ENCODE results near the gene PEX5L.
A peak's percentile ranks its signal among the peaks of the same experiment; 100 is the strongest.

The PEX5L gene

GRCh38 chr3:179880868-179881267 lies 155.9 kb downstream of the PEX5L start:
- Mint-ChIP-seq H3K27ac (no peak overlapping the region), H3K4me1 (ENCODE audit: low read depth) (no peaks in the 10 kb centered on the region), H3K9me3 (no peaks in the 10 kb centered on the region), H3K27me3 (ENCODE audit: low read depth) (peaks cover 12% of the 10 kb centered on the region), H3K36me3 (ENCODE audit: low read depth) (no peaks in the 10 kb centered on the region), H3K4me3 (no peak overlapping the region)

GRCh38 chr3:179876440-179876839 lies 160.3 kb downstream of the PEX5L start:
- Mint-ChIP-seq H3K27me3 (ENCODE audit: low read depth) (peaks cover 12% of the 10 kb centered on the region), H3K4me3 (no peak overlapping the region), H3K9me3 (no peaks in the 10 kb centered on the region), H3K36me3 (ENCODE audit: low read depth) (no peaks in the 10 kb centered on the region), H3K27ac (no peak overlapping the region), H3K4me1 (ENCODE audit: low read depth) (no peaks in the 10 kb centered on the region)

- no peaks in the 10 kb centered on the region for H3K36me3 Mint-ChIP-seq (ENCODE audit: low read depth)
- H3K4me1 Mint-ChIP-seq (ENCODE audit: low read depth), result no peaks in the 10 kb centered on the region
- H3K9me3 Mint-ChIP-seq, result no peaks in the 10 kb centered on the region
- H3K27ac Mint-ChIP-seq, result no peak overlapping the region
- no peaks in the 10 kb centered on the region for H3K27me3 Mint-ChIP-seq (ENCODE audit: low read depth)
- H3K4me3 Mint-ChIP-seq, result no peak overlapping the region
Observed at GRCh38 chr3:179872842-179873241, 163.9 kb downstream of the PEX5L start.

GRCh38 chr3:179871782-179872181 lies 165.0 kb downstream of the PEX5L start:
- H3K4me1 Mint-ChIP-seq (ENCODE audit: low read depth), result no peaks in the 10 kb centered on the region
- no peaks in the 10 kb centered on the region for H3K36me3 Mint-ChIP-seq (ENCODE audit: low read depth)
- H3K27me3 Mint-ChIP-seq (ENCODE audit: low read depth), result no peaks in the 10 kb centered on the region
- no peak overlapping the region for H3K4me3 Mint-ChIP-seq
- H3K9me3 Mint-ChIP-seq, result no peaks in the 10 kb centered on the region
- H3K27ac Mint-ChIP-seq, result no peak overlapping the region

DNA sequence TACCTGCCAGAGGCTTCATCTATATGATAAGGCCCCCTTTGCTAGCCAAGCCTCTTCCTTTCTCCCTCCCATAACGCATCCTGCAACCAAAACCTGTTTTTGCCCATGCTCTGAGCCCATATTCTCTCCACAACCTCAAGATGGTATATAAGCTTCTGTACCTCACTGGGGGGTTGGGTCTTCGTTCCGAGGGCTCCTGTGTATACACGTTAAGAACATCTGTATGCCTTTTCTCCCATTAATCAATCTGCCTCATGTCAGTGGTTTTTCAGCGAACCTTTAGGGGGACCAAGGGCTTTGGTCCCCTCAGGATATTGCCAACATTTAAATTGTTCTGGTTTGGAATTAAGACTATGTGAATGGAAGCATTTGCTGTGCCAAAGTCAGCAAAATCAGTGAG lies 168.0 kb downstream of the PEX5L start:
- H3K4me3 Mint-ChIP-seq, result no peak overlapping the region
- H3K27ac Mint-ChIP-seq, result no peak overlapping the region
- no peaks in the 10 kb centered on the region for H3K9me3 Mint-ChIP-seq
- H3K4me1 Mint-ChIP-seq (ENCODE audit: low read depth), result no peaks in the 10 kb centered on the region
- no peaks in the 10 kb centered on the region for H3K36me3 Mint-ChIP-seq (ENCODE audit: low read depth)
- H3K27me3 Mint-ChIP-seq (ENCODE audit: low read depth), result no peaks in the 10 kb centered on the region

GRCh38 chr3:179867961-179868360 lies 168.8 kb downstream of the PEX5L start:
- Mint-ChIP-seq H3K9me3 (no peaks in the 10 kb centered on the region), H3K4me3 (no peak overlapping the region), H3K27ac (no peak overlapping the region), H3K36me3 (ENCODE audit: low read depth) (no peaks in the 10 kb centered on the region), H3K4me1 (ENCODE audit: low read depth) (no peaks in the 10 kb centered on the region), H3K27me3 (ENCODE audit: low read depth) (no peaks in the 10 kb centered on the region)

DNA sequence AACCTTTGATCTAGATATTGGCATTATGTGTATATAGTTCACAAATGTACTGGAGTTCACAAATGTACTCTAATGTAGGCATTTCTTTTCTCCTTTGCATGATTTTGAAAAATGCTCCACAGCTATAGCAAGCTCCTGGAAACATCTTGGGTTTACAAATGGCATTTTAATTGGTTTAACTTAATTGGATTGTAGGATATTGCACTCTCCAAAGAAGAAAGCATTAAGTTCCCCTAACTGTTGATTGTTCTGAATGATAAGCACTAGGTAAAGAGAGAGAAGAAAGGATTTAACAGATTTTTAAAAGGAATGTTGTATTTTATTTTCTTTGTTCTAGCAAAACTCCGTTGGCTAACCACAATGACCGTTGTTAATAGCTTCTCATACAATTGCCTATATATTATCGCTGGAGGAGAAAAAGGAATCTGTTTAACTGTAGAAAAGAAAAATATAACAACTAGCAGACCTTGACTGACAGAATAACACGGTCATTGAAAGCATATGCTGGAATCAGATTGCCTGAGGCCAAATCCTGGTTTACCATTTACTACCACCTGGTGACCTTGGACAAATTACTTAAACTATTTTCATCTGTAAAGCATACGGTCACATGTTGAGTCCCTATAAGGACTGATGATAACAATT lies 170.8 kb downstream of the PEX5L start:
- Mint-ChIP-seq H3K4me3 (no peak overlapping the region), H3K4me1 (ENCODE audit: low read depth) (no peaks in the 10 kb centered on the region), H3K27me3 (ENCODE audit: low read depth) (no peaks in the 10 kb centered on the region), H3K36me3 (ENCODE audit: low read depth) (no peaks in the 10 kb centered on the region), H3K27ac (no peak overlapping the region), H3K9me3 (no peaks in the 10 kb centered on the region)

- Mint-ChIP-seq H3K36me3 (ENCODE audit: low read depth) (no peaks in the 10 kb centered on the region), H3K27ac (no peak overlapping the region), H3K9me3 (no peaks in the 10 kb centered on the region), H3K4me1 (ENCODE audit: low read depth) (no peaks in the 10 kb centered on the region), H3K27me3 (ENCODE audit: low read depth) (peaks cover 4% of the 10 kb centered on the region), H3K4me3 (no peak overlapping the region)
Observed at GRCh38 chr3:179861953-179862352, 174.8 kb downstream of the PEX5L start.

GRCh38 chr3:179861292-179861691 lies 175.4 kb downstream of the PEX5L start:
- Mint-ChIP-seq H3K27ac (no peak overlapping the region), H3K4me3 (no peak overlapping the region), H3K27me3 (ENCODE audit: low read depth) (peaks cover 4% of the 10 kb centered on the region), H3K4me1 (ENCODE audit: low read depth) (no peaks in the 10 kb centered on the region), H3K9me3 (no peaks in the 10 kb centered on the region), H3K36me3 (ENCODE audit: low read depth) (no peaks in the 10 kb centered on the region)

DNA sequence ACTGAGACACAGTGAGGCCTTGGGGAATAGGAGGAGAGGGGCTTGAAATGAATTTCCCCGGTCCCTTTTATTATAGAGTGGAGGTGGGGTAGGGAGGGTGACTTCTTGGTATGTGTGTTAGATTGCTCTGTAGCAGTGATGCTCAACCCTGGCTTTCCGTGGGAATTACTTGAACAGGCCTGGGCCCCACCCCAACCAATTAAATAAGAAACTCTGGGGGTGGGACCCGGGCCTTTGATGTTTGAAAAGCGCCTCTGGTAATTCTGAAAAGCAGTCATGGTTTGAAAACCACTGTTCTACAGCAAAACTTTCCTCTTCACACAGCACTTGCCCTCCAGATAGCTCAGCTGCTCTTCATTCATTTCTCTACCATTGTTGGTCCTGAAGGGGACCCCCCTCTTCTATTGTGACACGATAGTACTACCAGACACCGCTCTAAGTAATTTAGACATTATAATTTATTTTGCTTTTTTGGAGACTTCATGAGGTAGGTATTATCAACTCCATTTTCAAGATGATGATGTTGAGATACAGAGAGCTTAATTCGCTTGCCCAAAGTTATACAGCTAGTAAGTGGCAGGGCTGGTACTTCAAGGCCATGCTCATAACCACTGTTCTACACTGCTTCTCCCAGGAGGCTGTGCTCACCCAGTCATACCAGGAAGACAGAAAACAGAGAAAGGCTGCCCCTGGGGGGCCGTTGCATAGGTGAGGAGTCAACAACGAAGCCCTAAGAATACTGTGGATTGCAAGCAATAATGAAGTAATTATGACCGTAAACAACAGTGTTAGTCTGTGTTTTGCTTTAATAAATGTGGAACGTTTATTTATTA lies 176.2 kb downstream of the PEX5L start:
- no peak overlapping the region for H3K27ac Mint-ChIP-seq
- H3K27me3 Mint-ChIP-seq (ENCODE audit: low read depth), result peaks cover 4% of the 10 kb centered on the region
- no peaks in the 10 kb centered on the region for H3K9me3 Mint-ChIP-seq
- no peak overlapping the region for H3K4me3 Mint-ChIP-seq
- H3K36me3 Mint-ChIP-seq (ENCODE audit: low read depth), result no peaks in the 10 kb centered on the region
- H3K4me1 Mint-ChIP-seq (ENCODE audit: low read depth), result no peaks in the 10 kb centered on the region

DNA sequence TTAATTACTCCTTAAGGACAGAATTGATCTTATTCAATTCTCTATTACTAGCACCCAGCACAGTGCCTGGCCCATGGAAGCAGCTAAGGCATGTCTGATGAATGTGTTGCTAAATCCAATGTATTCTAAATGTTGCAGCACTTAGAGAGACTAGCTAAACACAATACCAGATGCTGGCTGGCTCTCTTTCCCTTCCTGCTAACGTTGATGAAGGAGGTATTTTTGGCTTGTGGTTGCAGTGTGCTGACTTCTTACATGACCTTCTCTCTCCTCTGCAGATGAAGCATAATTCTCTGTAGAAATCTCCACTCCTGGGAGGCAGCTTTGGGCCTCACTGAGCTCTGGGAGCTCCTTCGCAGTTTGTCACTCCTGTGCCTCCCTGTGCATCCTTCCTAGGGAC lies 183.6 kb downstream of the PEX5L start:
- Mint-ChIP-seq H3K4me1 (ENCODE audit: low read depth) (no peaks in the 10 kb centered on the region), H3K4me3 (no peak overlapping the region), H3K36me3 (ENCODE audit: low read depth) (no peaks in the 10 kb centered on the region), H3K9me3 (no peaks in the 10 kb centered on the region), H3K27ac (no peak overlapping the region), H3K27me3 (ENCODE audit: low read depth) (peaks cover 5% of the 10 kb centered on the region)

DNA sequence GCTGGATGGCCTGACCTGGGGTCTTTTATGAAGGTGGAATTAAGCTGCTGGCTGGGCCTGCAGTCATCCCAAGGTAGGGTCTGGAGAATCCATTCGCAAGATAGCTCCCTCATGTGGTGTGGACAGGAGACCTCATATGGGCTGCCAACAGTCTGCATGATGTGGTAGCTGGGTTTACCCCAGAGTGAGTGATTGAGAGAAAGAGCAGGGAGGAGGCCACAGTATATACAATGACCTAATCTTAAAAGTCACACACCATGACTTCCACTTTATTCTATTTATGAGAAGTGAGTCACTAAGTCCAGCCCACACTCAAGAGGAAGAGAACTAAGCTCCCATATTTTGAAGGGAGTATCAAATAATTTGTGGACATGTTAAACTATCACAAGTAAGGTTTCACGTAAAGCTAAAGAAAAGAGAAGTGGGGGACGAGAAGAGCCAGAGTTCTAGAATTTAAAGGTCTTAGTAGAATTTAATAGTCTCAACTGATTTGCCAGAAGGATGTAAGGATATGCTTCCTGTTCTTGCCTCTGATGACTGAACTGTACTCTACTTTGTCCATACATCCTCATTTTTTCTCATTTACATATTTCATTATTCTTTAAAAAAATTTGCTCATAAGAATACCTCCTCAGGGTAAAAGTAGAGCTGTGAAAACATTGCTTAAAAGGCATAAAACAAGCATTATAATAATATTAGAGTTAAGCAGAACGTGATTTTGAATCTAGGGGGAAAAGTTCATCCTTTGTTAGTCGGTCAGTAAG lies 184.4 kb downstream of the PEX5L start:
- H3K27ac Mint-ChIP-seq, result peak overlapping the region; percentile 4
- H3K36me3 Mint-ChIP-seq (ENCODE audit: low read depth), result no peaks in the 10 kb centered on the region
- no peak overlapping the region for H3K4me3 Mint-ChIP-seq
- H3K27me3 Mint-ChIP-seq (ENCODE audit: low read depth), result peaks cover 5% of the 10 kb centered on the region
- H3K9me3 Mint-ChIP-seq, result no peaks in the 10 kb centered on the region
- H3K4me1 Mint-ChIP-seq (ENCODE audit: low read depth), result no peaks in the 10 kb centered on the region

GRCh38 chr3:179848711-179849110 lies 188.0 kb downstream of the PEX5L start:
- no peak overlapping the region for H3K27ac Mint-ChIP-seq

GRCh38 chr3:179842061-179842460 lies 194.7 kb downstream of the PEX5L start:
- no peak overlapping the region for H3K27ac Mint-ChIP-seq
- no peaks in the 10 kb centered on the region for H3K4me1 Mint-ChIP-seq (ENCODE audit: low read depth)
- H3K36me3 Mint-ChIP-seq (ENCODE audit: low read depth), result no peaks in the 10 kb centered on the region
- H3K9me3 Mint-ChIP-seq, result no peaks in the 10 kb centered on the region
- no peak overlapping the region for H3K4me3 Mint-ChIP-seq
- H3K27me3 Mint-ChIP-seq (ENCODE audit: low read depth), result peaks cover 8% of the 10 kb centered on the region

More at GRCh38 chr3:179848711-179849110, 188.0 kb downstream of the PEX5L start:
- Mint-ChIP-seq H3K36me3 (ENCODE audit: low read depth) (no peaks in the 10 kb centered on the region), H3K4me3 (no peak overlapping the region), H3K9me3 (no peaks in the 10 kb centered on the region), H3K4me1 (ENCODE audit: low read depth) (no peaks in the 10 kb centered on the region), H3K27me3 (ENCODE audit: low read depth) (peaks cover 5% of the 10 kb centered on the region)

DNA sequence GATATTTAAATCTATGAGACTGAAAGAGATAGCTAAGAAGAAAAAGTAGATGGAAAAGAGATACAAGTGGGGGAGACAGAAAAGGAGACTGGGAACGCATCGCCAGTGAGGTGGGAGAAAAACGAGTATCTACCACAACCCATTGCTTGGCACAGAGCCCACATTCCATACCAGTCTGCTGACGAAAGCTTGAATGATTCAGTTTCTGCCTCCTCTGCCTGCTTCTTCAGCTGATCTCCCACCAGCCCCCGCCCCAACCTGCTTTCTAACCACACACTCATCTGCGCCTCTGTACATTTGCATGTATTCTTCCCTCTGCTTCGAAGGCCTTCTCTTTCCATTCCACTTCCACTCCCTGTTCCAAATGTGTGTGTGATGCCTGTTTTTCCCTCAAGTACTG lies 195.8 kb downstream of the PEX5L start:
- no peak overlapping the region for H3K27ac Mint-ChIP-seq

More for the DNA sequence above, 195.8 kb downstream of the PEX5L start:
- Mint-ChIP-seq H3K4me1 (ENCODE audit: low read depth) (no peaks in the 10 kb centered on the region), H3K36me3 (ENCODE audit: low read depth) (no peaks in the 10 kb centered on the region), H3K27me3 (ENCODE audit: low read depth) (peaks cover 8% of the 10 kb centered on the region), H3K9me3 (no peaks in the 10 kb centered on the region), H3K4me3 (no peak overlapping the region)

All from T-helper 1 cell treated with Interleukin-12 subunit alpha and Interleukin-12 subunit beta and Interleukin-4 antibody, amounts not matched to agents 30 μg/mL and 1 μg/mL, for 36 hours (primary cell).